Measurements from ENCODE around the gene RTCB. TPM values are rescaled to one million over a fixed set of nuclear protein-coding genes. Genes with fewer than 3 reads are reported as not detected.
"Not testable (repeated sequence)": the region's sequence is repeated elsewhere in the genome, so short reads cannot be mapped to it uniquely, and the experiment has no call there.

RTCB gene
- total RNA-seq, 1 donor from 2014 or later = 106 TPM

DNA sequence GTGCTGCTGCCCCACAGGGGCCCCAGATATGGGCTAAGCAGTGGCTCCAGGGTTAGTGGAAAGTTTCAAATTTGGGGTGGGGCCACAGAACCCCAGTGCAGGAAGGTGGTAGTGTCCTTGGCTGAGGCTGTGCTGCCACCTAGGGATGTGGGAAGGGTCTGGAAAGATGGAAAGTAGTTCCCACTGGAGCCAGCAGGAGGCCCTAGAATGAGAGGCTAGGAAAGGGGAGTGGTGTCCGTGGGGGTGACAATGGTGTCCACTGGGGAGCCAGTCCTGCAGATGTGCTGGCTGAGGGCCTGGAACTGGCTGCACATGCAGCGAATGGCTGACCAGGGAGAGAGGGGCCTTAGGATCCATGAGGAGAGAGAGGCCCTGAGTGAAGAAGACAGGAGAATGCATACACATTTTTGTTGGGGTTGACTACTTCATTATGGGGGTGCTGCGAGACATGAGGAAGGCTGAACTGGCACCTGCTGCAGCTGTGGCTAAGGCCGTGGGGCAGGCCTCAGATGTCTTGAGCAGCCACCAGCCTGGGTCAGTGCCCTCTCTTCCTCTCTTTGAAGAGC, 33.3 kb downstream of the RTCB start:
- DNase-seq (ENCODE audit: low read depth) = no peak
- H3K4me3 ChIP-seq (ENCODE audit: low read depth, low read length) = no peak overlapping the region
- TF ChIP-seq, protein P1, sequence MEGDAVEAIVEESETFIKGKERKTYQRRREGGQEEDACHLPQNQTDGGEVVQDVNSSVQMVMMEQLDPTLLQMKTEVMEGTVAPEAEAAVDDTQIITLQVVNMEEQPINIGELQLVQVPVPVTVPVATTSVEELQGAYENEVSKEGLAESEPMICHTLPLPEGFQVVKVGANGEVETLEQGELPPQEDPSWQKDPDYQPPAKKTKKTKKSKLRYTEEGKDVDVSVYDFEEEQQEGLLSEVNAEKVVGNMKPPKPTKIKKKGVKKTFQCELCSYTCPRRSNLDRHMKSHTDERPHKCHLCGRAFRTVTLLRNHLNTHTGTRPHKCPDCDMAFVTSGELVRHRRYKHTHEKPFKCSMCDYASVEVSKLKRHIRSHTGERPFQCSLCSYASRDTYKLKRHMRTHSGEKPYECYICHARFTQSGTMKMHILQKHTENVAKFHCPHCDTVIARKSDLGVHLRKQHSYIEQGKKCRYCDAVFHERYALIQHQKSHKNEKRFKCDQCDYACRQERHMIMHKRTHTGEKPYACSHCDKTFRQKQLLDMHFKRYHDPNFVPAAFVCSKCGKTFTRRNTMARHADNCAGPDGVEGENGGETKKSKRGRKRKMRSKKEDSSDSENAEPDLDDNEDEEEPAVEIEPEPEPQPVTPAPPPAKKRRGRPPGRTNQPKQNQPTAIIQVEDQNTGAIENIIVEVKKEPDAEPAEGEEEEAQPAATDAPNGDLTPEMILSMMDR (conservative IDR thresholded peaks at IDR 0.05; ENCODE audit: low read depth, low read length) = peak; percentile 98

DNA sequence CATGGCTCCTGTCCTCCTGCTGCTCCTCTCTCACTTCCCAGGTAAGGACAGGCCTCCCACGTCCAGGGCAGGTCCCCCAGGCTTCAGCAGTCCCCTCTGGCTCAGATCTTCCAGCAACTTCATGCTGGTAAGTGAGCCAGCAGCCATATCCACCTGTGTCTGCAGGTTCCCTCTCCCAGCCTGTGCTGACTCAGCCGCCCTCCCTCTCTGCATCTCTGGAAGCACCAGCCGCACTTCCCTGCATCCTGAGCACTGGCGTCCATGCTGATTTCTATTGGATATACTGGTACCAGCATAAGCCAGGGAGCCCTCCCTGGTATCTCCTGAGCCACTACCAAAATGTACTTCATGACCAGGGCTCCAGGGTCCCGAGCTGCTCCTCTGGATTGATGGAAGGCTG, 35.4 kb downstream of the RTCB start:
- DNase-seq (ENCODE audit: low read depth) = no peak
- TF ChIP-seq, protein P1 (conservative IDR thresholded peaks at IDR 0.05; ENCODE audit: low read depth, low read length) = no peak
- H3K4me3 ChIP-seq (ENCODE audit: low read depth, low read length) = no peak overlapping the region

DNA sequence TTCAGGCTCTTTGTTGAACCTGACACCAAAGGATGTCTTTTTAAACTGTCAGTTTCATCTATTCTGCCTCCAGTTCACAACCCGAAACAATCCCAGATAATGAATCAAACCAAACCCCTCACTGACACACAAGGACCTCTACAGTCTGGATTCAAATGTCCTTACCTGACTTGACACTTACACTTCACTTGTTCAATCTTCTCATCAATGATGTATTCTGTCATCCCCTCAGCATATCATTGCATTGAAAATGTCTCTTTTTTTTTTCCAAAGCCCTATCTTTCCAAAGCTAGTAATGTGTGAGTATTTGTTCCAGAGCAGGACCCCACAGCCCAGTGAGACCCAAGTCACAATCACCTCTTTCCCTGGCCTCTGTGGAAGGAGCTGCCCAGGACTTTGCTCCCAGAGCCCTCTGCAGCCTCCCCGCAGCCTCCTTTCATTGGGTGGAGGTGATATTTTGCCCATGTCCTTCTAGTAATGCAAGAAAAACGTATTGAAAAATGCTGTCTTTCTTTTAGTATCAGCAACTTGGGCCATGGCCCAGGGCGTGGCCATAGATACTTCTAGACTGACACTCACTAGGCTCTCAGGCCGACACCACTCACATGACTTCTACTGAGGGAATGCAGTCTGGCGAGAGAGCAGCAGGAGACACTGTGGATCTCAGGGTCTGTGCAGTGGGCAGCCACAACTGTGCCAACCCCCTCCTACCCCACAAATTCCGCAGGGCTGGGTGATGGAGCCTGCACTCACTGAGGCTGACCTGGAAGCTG, 36.2 kb downstream of the RTCB start:
- no peak for DNase-seq (ENCODE audit: low read depth)
- H3K4me3 ChIP-seq (ENCODE audit: low read depth, low read length) = no peak overlapping the region
- TF ChIP-seq, protein P1 (conservative IDR thresholded peaks at IDR 0.05; ENCODE audit: low read depth, low read length) = no peak

DNA sequence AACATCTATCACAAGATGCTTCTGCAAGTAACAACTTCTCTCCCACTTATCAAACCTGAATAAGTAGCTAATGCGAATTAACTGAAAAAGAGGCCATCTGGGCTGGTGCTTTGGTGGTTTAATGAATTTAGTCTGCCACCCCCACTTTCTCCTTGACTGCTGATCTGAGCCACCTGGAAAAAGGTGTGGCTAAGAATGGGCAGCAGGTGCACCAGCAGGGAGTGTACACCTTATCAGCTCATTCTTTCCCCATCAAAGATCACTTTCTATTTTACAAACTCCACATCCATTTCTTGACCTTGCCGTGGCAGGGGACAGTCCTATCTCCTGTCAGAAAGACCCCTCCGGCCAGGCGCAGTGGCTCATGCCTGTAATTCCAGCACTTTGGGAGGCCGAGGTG, 47.8 kb downstream of the RTCB start:
- no peak overlapping the region for H3K4me3 ChIP-seq (ENCODE audit: low read depth, low read length)
- TF ChIP-seq, protein P1 (conservative IDR thresholded peaks at IDR 0.05; ENCODE audit: low read depth, low read length) = no peak
- no peak for DNase-seq (ENCODE audit: low read depth)

DNA sequence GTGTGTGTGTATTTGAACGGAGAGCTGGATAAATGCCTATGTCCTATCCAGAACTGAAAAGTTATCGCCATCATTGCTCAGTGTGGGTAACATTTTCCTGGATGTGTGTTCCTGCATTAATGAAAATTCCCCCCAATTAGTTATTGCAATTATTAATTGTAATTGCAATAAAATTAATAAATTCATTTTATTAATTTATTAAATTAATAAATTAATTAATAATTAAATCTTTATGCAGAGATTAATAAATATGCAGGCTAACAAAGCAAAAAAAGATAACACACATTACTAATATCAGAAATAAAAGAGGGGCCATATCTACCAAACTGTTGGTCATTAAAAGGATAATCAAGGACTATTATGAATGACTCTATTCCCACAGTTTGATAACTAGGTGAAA, 50.8 kb downstream of the RTCB start:
- H3K4me3 ChIP-seq (ENCODE audit: low read depth, low read length) = no peak overlapping the region
- TF ChIP-seq, protein P1 (conservative IDR thresholded peaks at IDR 0.05; ENCODE audit: low read depth, low read length) = no peak
- DNase-seq (ENCODE audit: low read depth) = no peak

DNA sequence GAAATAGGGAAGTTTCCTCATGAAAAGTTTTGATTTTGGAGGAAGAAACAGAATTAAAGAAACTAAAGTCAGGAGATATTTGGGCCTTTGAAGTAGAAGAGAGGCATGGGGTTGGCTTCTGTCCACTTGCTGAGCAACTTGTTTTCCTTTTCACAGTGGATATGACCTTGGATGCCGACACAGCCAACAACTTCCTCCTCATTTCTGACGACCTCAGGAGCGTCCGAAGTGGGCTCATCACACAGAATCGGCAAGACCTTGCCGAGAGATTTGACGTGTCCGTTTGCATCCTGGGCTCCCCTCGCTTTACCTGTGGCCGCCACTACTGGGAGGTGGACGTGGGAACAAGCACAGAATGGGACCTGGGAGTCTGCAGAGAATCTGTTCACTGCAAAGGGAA, 52.0 kb downstream of the RTCB start:
- not testable (repeated sequence) for H3K4me3 ChIP-seq (ENCODE audit: low read depth, low read length); DNase-seq (ENCODE audit: low read depth)

DNA sequence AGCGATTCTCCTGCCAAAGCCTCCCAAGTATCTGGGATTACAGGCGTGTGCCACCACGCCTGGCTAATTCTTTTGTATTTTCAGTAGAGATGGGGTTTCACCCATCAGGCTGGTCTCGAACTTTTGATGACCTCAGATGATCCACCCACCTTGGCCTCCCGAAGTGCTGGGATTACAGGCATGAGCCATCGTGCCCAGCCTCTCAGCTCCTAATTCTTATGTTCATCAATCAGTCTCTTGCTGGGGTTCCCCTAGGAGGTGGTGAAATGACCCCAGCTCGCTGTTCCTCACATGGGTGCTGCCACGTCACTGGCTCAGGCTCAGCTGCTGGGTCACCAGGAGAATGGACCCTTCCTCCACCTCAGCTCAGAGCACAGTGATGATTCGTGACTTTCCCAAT, 54.5 kb downstream of the RTCB start, which contains the start of gene RFPL3:
Gene RFPL3, plus strand, starts transcription at position 301 of the 400 bp plus-strand sequence. CDS start 205 bp downstream, outside the sequence.
- DNase-seq (ENCODE audit: low read depth); H3K4me3 ChIP-seq (ENCODE audit: low read depth, low read length): not testable (repeated sequence)

DNA sequence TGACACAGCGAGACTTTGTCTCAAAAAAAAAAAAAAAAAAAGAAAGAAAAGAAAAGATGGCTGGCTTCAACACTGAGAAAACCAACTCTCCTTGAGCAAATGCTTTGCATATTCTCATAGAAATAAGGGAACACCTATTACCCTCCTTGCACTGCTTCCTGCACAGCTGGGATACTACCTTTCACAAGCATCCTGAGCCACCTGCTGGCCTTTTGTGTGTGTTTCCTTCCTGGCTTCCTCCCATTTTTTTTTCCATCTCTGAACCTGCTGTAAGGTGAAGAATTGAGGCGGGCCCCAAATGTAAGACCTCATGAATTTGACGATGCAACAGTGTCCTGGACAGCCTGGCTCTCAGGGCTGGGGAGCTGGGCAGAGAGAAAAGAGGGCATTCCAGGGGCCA, 56.3 kb downstream of the RTCB start:
- H3K4me3 ChIP-seq (ENCODE audit: low read depth, low read length) = no peak overlapping the region
- TF ChIP-seq, protein P1 (conservative IDR thresholded peaks at IDR 0.05; ENCODE audit: low read depth, low read length) = peak; percentile 62
- DNase-seq (ENCODE audit: low read depth) = no peak
